CD8-positive, alpha-beta memory T cell (primary cell): ENCODE results near the gene NRP1. TPM values are rescaled to one million over a fixed set of nuclear protein-coding genes. Genes with fewer than 3 reads are reported as not detected.

Experiments used
- CTCF ChIA-PET: fragments of 350-600 bp; sonication (Branson Sonifier 250); formaldehyde crosslinking; loops from one replicate; lab custom pipeline; 2021; ENCODE audit warnings: antibody characterized with exemption; lab: Charles Lee
- POLR2A ChIA-PET: fragments of 350-600 bp; sonication (Branson Sonifier 250); formaldehyde crosslinking; loops from one replicate; lab custom pipeline; 2021; ENCODE audit warnings: antibody characterized with exemption; lab: Charles Lee
- DNase-seq, 5 donors: peaks; one replicate each; pipeline versions ENCODE4 v3.0.0 to v3.0.0-alpha.2; 2020 to 2022; ENCODE audit warnings: mixed read lengths in 1 of 5
- H3K27ac ChIP-seq: one replicate; pipeline ENCODE4 v1.7.0; 2013; ENCODE audit warnings: low read depth, mild to moderate bottlenecking, low read length, moderate library complexity
- H3K27me3 ChIP-seq: 2 replicates; pipeline ENCODE4 v1.7.0; 2013; ENCODE audit warnings: low read length, mild to moderate bottlenecking; ENCODE audit not compliant: insufficient read depth, poor library complexity, severe bottlenecking
- H3K36me3 ChIP-seq: 2 replicates; pipeline ENCODE4 v1.7.0; 2013; ENCODE audit warnings: mild to moderate bottlenecking, low read length, moderate library complexity; ENCODE audit not compliant: insufficient read depth
- H3K4me1 ChIP-seq: 2 replicates; pipeline ENCODE4 v1.7.0; 2013; ENCODE audit warnings: mild to moderate bottlenecking, low read length, moderate library complexity; ENCODE audit not compliant: insufficient read depth
- H3K4me3 ChIP-seq: 2 replicates; pipeline ENCODE4 v1.7.0; 2013; ENCODE audit warnings: mild to moderate bottlenecking, low read length
- H3K9me3 ChIP-seq: 2 replicates; pipeline ENCODE4 v1.7.0; 2013; ENCODE audit warnings: mild to moderate bottlenecking, low read length
- H3K27ac Mint-ChIP-seq, 8 donors: one replicate each; pipeline ENCODE4 v1.8.0; 2020 to 2021; ENCODE audit warnings: mixed read lengths in 8 of 8, mild to moderate bottlenecking in 6 of 8, inconsistent platforms in 3 of 8, moderate library complexity in 3 of 8
- H3K27me3 Mint-ChIP-seq, 2 donors: one replicate each; pipeline ENCODE4 v1.8.0; 2020 to 2021; ENCODE audit warnings: mixed read lengths in 2 of 2, mild to moderate bottlenecking in 1 of 2, moderate library complexity in 1 of 2
- H3K36me3 Mint-ChIP-seq, 3 donors: one replicate each; pipeline ENCODE4 v1.8.0; 2020 to 2021; ENCODE audit warnings: mixed read lengths in 3 of 3, inconsistent platforms in 1 of 3, mild to moderate bottlenecking in 1 of 3
- H3K4me1 Mint-ChIP-seq, 3 donors: one replicate each; pipeline ENCODE4 v1.8.0; 2020 to 2021; ENCODE audit warnings: mixed read lengths in 3 of 3, inconsistent platforms in 1 of 3, mild to moderate bottlenecking in 1 of 3
- H3K4me3 Mint-ChIP-seq, 7 donors: one replicate each; pipeline ENCODE4 v1.8.0; 2020 to 2021; ENCODE audit warnings: mixed read lengths in 7 of 7, mild to moderate bottlenecking in 6 of 7, moderate library complexity in 4 of 7, inconsistent platforms in 2 of 7
- H3K9me3 Mint-ChIP-seq, 5 donors: one replicate each; pipeline ENCODE4 v1.8.0; 2020 to 2022; ENCODE audit warnings: mixed read lengths in 5 of 5, mild to moderate bottlenecking in 3 of 5, moderate library complexity in 2 of 5, inconsistent platforms in 1 of 5
- polyA plus RNA-seq: library from polyadenylated mRNA; unstranded; fragments of 300-500 nt; fragmentation: Illumina TruSeq; gene quantifications from one replicate; pipeline ENCODE4 v1.2.3, GENCODE V29; 2021
- total RNA-seq, 2 experiments: library from RNA; stranded (reverse); gene quantifications; one replicate each; pipeline ENCODE4 v1.2.3, GENCODE V29; 2021

NRP1 gene
- total and polyA plus RNA-seq, 3 experiments from 2014 or later: 2.1 to 2.2 TPM; not detected in 1

DNA sequence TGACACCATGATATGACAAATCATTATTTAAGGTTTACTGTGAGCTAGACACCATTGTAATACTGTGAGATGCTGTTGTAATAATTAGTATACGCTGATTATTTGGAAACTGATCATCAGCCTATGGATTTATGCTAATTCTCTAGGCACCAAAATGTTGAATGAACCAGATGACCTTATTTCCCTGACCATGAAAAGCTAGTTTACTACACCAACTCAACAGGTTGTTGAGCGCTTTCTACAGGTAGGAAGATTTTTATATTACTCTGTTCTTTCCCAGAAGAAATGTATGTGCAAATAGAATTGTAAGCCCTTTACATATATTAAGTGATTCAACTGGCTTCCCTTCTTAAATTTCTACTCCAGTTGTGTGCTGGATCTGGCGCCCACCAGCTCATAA is 6.2 kb downstream of the NRP1 start:
- Mint-ChIP-seq H3K27ac (no peak overlapping the region), H3K4me1 (peaks cover 5 to 16% (median 11%) of the 10 kb centered on the region in 3 donors), H3K4me3 (no peak overlapping the region), H3K9me3 (no peaks in the 10 kb centered on the region), H3K27me3 (peaks cover 23 to 73% of the 10 kb centered on the region in 2 donors), H3K36me3 (no peaks in the 10 kb centered on the region)
- POLR2A ChIA-PET: no interaction called here
- Histone ChIP-seq H3K9me3 (no peaks in the 10 kb centered on the region), H3K4me1 (peaks cover 6% of the 10 kb centered on the region), H3K36me3 (no peaks in the 10 kb centered on the region), H3K27ac (no peak overlapping the region), H3K27me3 (peaks cover 23% of the 10 kb centered on the region), H3K4me3 (no peak overlapping the region)
- no peak for DNase-seq
- CTCF ChIA-PET: no interaction called here

DNA sequence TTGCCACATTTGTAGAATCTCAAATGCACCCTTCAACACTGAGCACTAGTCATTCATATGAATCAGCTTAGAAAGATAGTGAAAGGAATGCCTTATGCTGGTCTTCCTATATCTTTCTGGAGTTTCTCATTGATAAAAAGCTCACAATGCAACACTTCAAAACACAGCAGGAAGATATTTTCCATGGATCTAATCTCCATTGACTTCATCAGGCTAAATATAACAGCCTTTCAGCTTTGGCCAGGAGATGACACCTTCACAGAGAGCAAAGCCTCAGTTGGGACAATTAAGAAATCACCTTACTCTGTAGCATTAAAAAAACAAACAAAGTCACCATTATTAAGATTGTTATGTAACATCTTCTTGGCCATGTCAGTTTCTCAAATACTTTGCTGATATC is 6.7 kb downstream of the NRP1 start:
- Mint-ChIP-seq H3K27me3 (peaks cover 20 to 69% of the 10 kb centered on the region in 2 donors), H3K36me3 (no peaks in the 10 kb centered on the region), H3K4me1 (peaks cover 4 to 12% (median 9%) of the 10 kb centered on the region in 3 donors), H3K4me3 (no peak overlapping the region), H3K27ac (no peak overlapping the region), H3K9me3 (no peaks in the 10 kb centered on the region)
- H3K27ac ChIP-seq: no peak overlapping the region
- ChIA-PET POLR2A (no interaction called here), CTCF (interaction anchor here (1.2 kb wide), 1 partner anchor 12 kb away, joined by 3 read pairs; no protein-coding TSS in a partner anchor)
- no peaks in the 10 kb centered on the region for H3K9me3 ChIP-seq
- peaks cover 5% of the 10 kb centered on the region for H3K4me1 ChIP-seq
- DNase-seq: no peak
- H3K4me3 ChIP-seq: no peak overlapping the region
- no peaks in the 10 kb centered on the region for H3K36me3 ChIP-seq
- peaks cover 18% of the 10 kb centered on the region for H3K27me3 ChIP-seq

DNA sequence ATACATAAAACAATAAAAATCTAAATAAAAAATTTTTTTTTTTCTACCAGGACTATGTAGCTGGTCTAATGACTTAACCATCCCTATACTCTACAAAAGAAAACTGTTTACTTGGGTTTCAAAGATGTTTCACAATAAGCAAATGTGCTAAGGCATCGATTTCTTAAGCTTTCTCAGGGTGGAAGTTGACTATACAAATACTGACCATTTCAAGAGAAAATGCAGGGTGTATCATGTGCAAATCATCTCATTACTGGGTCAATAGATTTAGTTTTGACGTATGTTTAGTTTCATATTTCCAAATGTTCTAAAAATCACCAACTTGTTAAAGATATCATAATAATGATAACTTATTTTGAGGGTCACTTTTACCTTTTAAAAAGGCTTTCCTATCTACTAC is 7.5 kb downstream of the NRP1 start:
- Mint-ChIP-seq H3K36me3 (no peaks in the 10 kb centered on the region), H3K27ac (no peak overlapping the region), H3K9me3 (no peaks in the 10 kb centered on the region), H3K27me3 (peaks cover 20 to 61% of the 10 kb centered on the region in 2 donors), H3K4me1 (peaks cover 4 to 12% (median 9%) of the 10 kb centered on the region in 3 donors), H3K4me3 (no peak overlapping the region)
- H3K4me3 ChIP-seq: no peak overlapping the region
- H3K27ac ChIP-seq: no peak overlapping the region
- POLR2A ChIA-PET: no interaction called here
- no peak for DNase-seq
- peaks cover 11% of the 10 kb centered on the region for H3K27me3 ChIP-seq
- CTCF ChIA-PET: interaction anchor here (1.2 kb wide), 1 partner anchor 11 kb away, joined by 3 read pairs; no protein-coding TSS in a partner anchor
- H3K36me3 ChIP-seq: no peaks in the 10 kb centered on the region
- H3K9me3 ChIP-seq: no peaks in the 10 kb centered on the region
- peaks cover 5% of the 10 kb centered on the region for H3K4me1 ChIP-seq

DNA sequence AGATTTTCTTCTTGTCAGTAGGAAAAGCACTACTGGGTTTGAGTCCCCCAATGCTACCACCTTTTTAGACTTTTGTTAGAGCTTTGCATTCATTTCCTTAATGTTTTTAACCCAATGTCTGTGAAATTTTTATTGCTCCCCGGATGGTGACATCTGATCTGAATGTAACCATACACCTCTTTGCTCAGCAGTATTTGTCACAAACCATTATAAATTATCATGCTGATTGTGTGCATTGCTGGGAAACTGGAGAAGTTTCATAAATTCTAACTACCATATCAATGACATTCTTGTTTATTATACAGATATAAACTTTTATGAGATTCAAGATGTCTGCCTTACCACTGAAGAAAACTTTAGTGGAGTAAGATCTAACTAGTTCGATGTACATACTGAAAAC is 8.5 kb downstream of the NRP1 start:
- no peak overlapping the region for H3K4me3 ChIP-seq
- H3K9me3 ChIP-seq: no peaks in the 10 kb centered on the region
- ChIA-PET CTCF (no interaction called here), POLR2A (no interaction called here)
- Mint-ChIP-seq H3K4me1 (peaks cover 4 to 7% (median 6%) of the 10 kb centered on the region in 3 donors), H3K27me3 (peaks cover 16 to 51% of the 10 kb centered on the region in 2 donors), H3K36me3 (no peaks in the 10 kb centered on the region), H3K4me3 (no peak overlapping the region), H3K9me3 (no peaks in the 10 kb centered on the region), H3K27ac (no peak overlapping the region)
- H3K4me1 ChIP-seq: peaks cover 5% of the 10 kb centered on the region
- no peaks in the 10 kb centered on the region for H3K36me3 ChIP-seq
- no peak overlapping the region for H3K27ac ChIP-seq
- DNase-seq: no peak
- H3K27me3 ChIP-seq: peaks cover 5% of the 10 kb centered on the region

DNA sequence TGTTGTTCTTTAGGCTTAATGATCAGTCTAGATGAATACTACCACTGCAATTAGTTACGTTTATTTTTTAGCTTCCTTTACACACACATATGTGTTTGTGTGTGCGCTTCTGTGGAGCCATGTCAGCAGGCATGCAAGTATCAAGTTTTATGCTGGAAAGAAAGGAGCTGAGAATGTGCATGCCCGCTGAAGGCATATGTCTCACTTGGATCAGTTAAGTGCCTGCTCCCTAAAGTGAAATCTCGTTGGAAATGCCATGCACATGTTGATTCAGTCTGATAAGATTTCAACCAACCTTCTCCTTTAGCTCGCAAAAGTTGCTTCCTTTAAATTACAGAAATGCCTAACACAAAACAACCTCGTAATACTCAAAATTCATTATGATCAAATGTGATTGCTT is 10.7 kb downstream of the NRP1 start:
- Mint-ChIP-seq H3K27ac (no peak overlapping the region), H3K4me1 (no peaks in the 10 kb centered on the region), H3K9me3 (no peaks in the 10 kb centered on the region), H3K4me3 (no peak overlapping the region), H3K27me3 (peaks cover 8 to 34% of the 10 kb centered on the region in 2 donors), H3K36me3 (no peaks in the 10 kb centered on the region)
- H3K36me3 ChIP-seq: no peaks in the 10 kb centered on the region
- POLR2A ChIA-PET: no interaction called here
- peaks cover 3% of the 10 kb centered on the region for H3K27me3 ChIP-seq
- H3K9me3 ChIP-seq: no peaks in the 10 kb centered on the region
- DNase-seq: no peak
- no peaks in the 10 kb centered on the region for H3K4me1 ChIP-seq
- H3K27ac ChIP-seq: no peak overlapping the region
- CTCF ChIA-PET: interaction anchor here (0.9 kb wide), 1 partner anchor 10 kb away, joined by 3 read pairs; the partner anchor contains the start of gene NRP1
- H3K4me3 ChIP-seq: no peak overlapping the region

DNA sequence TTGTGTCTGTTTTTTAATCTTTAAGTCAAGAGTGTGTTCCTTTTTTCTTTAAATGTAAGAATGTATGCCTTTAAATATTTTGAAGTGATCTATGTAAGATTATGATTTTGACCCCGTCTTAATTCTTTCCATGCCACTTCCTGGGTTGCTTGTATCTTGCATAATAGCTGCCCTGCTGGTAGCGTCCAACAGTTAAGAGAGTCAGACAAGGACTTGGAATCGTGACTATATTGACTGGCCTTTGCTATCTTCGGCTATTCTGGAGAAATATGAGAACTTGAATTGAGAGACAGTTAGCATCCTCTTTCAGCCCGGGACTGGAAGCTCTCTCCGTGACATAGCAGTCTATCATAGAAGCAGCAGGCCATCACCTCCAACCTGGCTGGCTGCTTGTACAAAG is 13.0 kb downstream of the NRP1 start:
- Mint-ChIP-seq H3K36me3 (no peaks in the 10 kb centered on the region), H3K27me3 (peaks cover 5 to 19% of the 10 kb centered on the region in 2 donors), H3K4me3 (no peak overlapping the region), H3K4me1 (no peaks in the 10 kb centered on the region), H3K9me3 (no peaks in the 10 kb centered on the region), H3K27ac (no peak overlapping the region)
- Histone ChIP-seq H3K36me3 (no peaks in the 10 kb centered on the region), H3K9me3 (no peaks in the 10 kb centered on the region), H3K4me1 (no peaks in the 10 kb centered on the region), H3K4me3 (no peak overlapping the region), H3K27ac (no peak overlapping the region), H3K27me3 (peaks cover 3% of the 10 kb centered on the region)
- ChIA-PET POLR2A (no interaction called here), CTCF (no interaction called here)
- DNase-seq: no peak

DNA sequence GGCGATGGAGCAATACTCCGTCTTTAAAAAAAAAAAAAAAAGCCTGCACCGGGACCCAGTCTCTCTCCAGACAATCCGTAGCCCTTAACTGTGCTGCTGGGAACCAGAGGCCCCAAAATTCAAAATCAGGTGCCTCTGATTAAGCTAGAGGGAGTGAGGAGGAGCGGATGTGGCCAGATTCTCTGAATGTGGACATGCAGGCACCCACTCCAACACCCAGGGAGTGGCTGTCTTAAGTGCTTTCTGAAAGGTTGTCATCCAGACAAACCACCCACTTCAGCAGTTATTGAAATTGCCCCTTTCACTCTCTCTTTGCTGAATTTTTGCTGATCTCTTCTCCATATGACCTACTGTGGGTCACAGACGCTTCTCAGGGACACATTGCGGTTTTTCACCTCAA is 14.2 kb downstream of the NRP1 start:
- H3K4me1 Mint-ChIP-seq: no peaks in the 10 kb centered on the region
- POLR2A ChIA-PET: no interaction called here
- DNase-seq: no peak
- H3K4me3 Mint-ChIP-seq: no peak overlapping the region
- no peaks in the 10 kb centered on the region for H3K9me3 Mint-ChIP-seq
- Histone ChIP-seq H3K27me3 (no peaks in the 10 kb centered on the region), H3K4me1 (no peaks in the 10 kb centered on the region), H3K9me3 (no peaks in the 10 kb centered on the region), H3K27ac (no peak overlapping the region), H3K4me3 (no peak overlapping the region), H3K36me3 (no peaks in the 10 kb centered on the region)
- H3K27ac Mint-ChIP-seq: no peak overlapping the region
- no peaks in the 10 kb centered on the region for H3K36me3 Mint-ChIP-seq
- CTCF ChIA-PET: no interaction called here
- peaks cover 7 to 8% of the 10 kb centered on the region in 2 donors for H3K27me3 Mint-ChIP-seq

DNA sequence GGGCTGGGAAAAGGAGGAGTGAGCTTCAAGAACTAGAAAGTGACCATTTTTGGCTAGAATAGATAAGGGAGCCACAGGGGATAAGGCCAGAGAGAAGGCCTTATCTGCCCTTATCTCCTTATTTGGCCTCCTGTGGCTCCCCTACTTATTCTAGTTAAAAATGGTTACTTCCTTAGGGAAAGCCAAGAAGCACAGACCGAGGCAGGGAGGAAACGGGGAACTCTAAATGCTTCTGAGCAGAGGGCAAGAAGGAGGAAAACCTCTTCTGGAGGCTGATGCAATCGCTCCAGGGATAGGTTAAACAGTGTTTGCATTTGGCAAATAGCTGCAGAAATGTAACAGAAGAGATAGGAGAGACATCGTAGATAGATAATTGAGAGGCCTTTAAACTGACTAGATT is 18.6 kb downstream of the NRP1 start:
- no peaks in the 10 kb centered on the region for H3K4me1 Mint-ChIP-seq
- Histone ChIP-seq H3K27ac (no peak overlapping the region), H3K4me1 (no peaks in the 10 kb centered on the region), H3K9me3 (no peaks in the 10 kb centered on the region), H3K27me3 (no peaks in the 10 kb centered on the region), H3K36me3 (no peaks in the 10 kb centered on the region), H3K4me3 (no peak overlapping the region)
- H3K36me3 Mint-ChIP-seq: no peaks in the 10 kb centered on the region
- H3K27ac Mint-ChIP-seq: no peak overlapping the region
- peaks cover 0 to 2% (median 0%) of the 10 kb centered on the region in 5 donors for H3K9me3 Mint-ChIP-seq
- no peak for DNase-seq
- H3K27me3 Mint-ChIP-seq: peaks cover 7 to 18% of the 10 kb centered on the region in 2 donors
- CTCF ChIA-PET: interaction anchor here (1.0 kb wide), 1 partner anchor 11 kb away, joined by 3 read pairs; no protein-coding TSS in a partner anchor
- no peak overlapping the region for H3K4me3 Mint-ChIP-seq
- POLR2A ChIA-PET: no interaction called here
